HepG2 (cell line): ENCODE measurements around the gene VRK2. TPM values are rescaled to one million over a fixed set of nuclear protein-coding genes. Genes with fewer than 3 reads are reported as not detected.

Source experiments
- ATF1 ChIP-seq: IDR thresholded peaks from 2 replicates; pipeline ENCODE4 v1.6.1; 2016; ENCODE audit warnings: mild to moderate bottlenecking, control low read depth
- CTCF ChIP-seq: sonication (generic); formaldehyde crosslinking; IDR thresholded peaks from 2 replicates; pipeline ENCODE4 v1.5.0; 2020; ENCODE audit warnings: mild to moderate bottlenecking, missing genetic modification reagents, moderate library complexity
- GFI1 ChIP-seq: sonication (generic); formaldehyde crosslinking; IDR thresholded peaks from 2 replicates; pipeline ENCODE4 v1.5.0; 2020; ENCODE audit warnings: missing genetic modification reagents, mild to moderate bottlenecking, borderline replicate concordance
- HNF4G ChIP-seq, 2 experiments: sonication (generic) in 1 of 2; formaldehyde crosslinking in 1 of 2; IDR thresholded peaks; 2 replicates each; pipeline versions ENCODE4 v1.4.0 to v1.6.1; 2011 to 2020; ENCODE audit warnings: borderline replicate concordance in 2 of 2, low read depth in 2 of 2, mild to moderate bottlenecking in 2 of 2, low read length in 1 of 2, missing genetic modification reagents in 1 of 2, moderate library complexity in 1 of 2
- MZF1 ChIP-seq: sonication (generic); formaldehyde crosslinking; IDR thresholded peaks from 2 replicates; pipeline ENCODE4 v1.8.1; 2023; ENCODE audit warnings: mild to moderate bottlenecking, missing genetic modification reagents, borderline replicate concordance
- NR2F1 ChIP-seq, 2 experiments: fragments of 450-650 bp in 1 of 2; formaldehyde crosslinking in 1 of 2; IDR thresholded peaks; 2 replicates each; pipeline versions ENCODE4 v1.5.0 to v1.6.1; 2016 to 2020; ENCODE audit warnings: mild to moderate bottlenecking in 1 of 2, missing compliant biosample characterization in 1 of 2, missing genetic modification reagents in 1 of 2, moderate library complexity in 1 of 2
- PCBP1 ChIP-seq: fragments of 200-400 bp; formaldehyde crosslinking; IDR thresholded peaks from 2 replicates; pipeline ENCODE4 v1.6.1; 2017; ENCODE audit warnings: mild to moderate bottlenecking, low read depth, low read length, borderline replicate concordance
- REPIN1 ChIP-seq: sonication (generic); formaldehyde crosslinking; IDR thresholded peaks from 2 replicates; pipeline ENCODE4 v1.8.0; 2022; ENCODE audit warnings: missing genetic modification reagents, low read depth, mild to moderate bottlenecking, borderline replicate concordance
- SETDB1 ChIP-seq: sonication (generic); formaldehyde crosslinking; IDR thresholded peaks from 2 replicates; pipeline ENCODE4 v1.5.1; 2020; ENCODE audit warnings: missing genetic modification reagents, mild to moderate bottlenecking, borderline replicate concordance
- SNAPC2 ChIP-seq: sonication (generic); formaldehyde crosslinking; IDR thresholded peaks from 2 replicates; pipeline ENCODE4 v1.8.1; 2022; ENCODE audit warnings: mild to moderate bottlenecking, missing genetic modification reagents
- SRY ChIP-seq: sonication (generic); formaldehyde crosslinking; IDR thresholded peaks from 2 replicates; pipeline ENCODE4 v1.8.0; 2022; ENCODE audit warnings: mild to moderate bottlenecking, missing genetic modification reagents
- TEAD3 ChIP-seq: optimal IDR thresholded peaks from 2 replicates; pipeline ENCODE3; 2016; ENCODE audit warnings: borderline replicate concordance
- TFE3 ChIP-seq: IDR thresholded peaks from 2 replicates; pipeline ENCODE4 v1.6.1; 2016
- TSC22D2 ChIP-seq: sonication (generic); formaldehyde crosslinking; IDR thresholded peaks from 2 replicates; pipeline ENCODE4 v1.5.1; 2020; ENCODE audit warnings: missing genetic modification reagents, mild to moderate bottlenecking, borderline replicate concordance
- ZFP36L1 ChIP-seq: sonication (generic); formaldehyde crosslinking; IDR thresholded peaks from 2 replicates; pipeline ENCODE4 v1.8.0; 2022; ENCODE audit warnings: mild to moderate bottlenecking, missing genetic modification reagents, moderate library complexity
- ZNF256 ChIP-seq: sonication (generic); formaldehyde crosslinking; conservative IDR thresholded peaks from 2 replicates; pipeline ENCODE4 v1.4.0; 2020; ENCODE audit warnings: missing genetic modification reagents
- ZNF432 ChIP-seq: sonication (generic); formaldehyde crosslinking; IDR thresholded peaks from 2 replicates; pipeline ENCODE4 v1.5.0; 2020; ENCODE audit warnings: missing genetic modification reagents, mild to moderate bottlenecking, borderline replicate concordance
- ZNF674 ChIP-seq: sonication (generic); formaldehyde crosslinking; IDR thresholded peaks from 2 replicates; pipeline ENCODE4 v1.5.0; 2020; ENCODE audit warnings: low read depth, mild to moderate bottlenecking, missing genetic modification reagents
- ZNF703 ChIP-seq: sonication (generic); formaldehyde crosslinking; IDR thresholded peaks from 2 replicates; pipeline ENCODE4 v1.5.1; 2020; ENCODE audit warnings: missing genetic modification reagents, mild to moderate bottlenecking, moderate library complexity, borderline replicate concordance
- ZNF782 ChIP-seq: sonication (generic); formaldehyde crosslinking; IDR thresholded peaks from 2 replicates; pipeline ENCODE4 v1.4.0; 2020; ENCODE audit warnings: missing genetic modification reagents, mild to moderate bottlenecking, borderline replicate concordance
- polyA plus RNA-seq, 8 experiments: library from polyadenylated mRNA; depleted of rRNA in 3 of 8; stranded (reverse) in 7 of 8; unstranded in 1 of 8; fragments of >200 nt; fragmentation: Illumina TruSeq in 4 of 8; extraction: Trizol in 4 of 8; gene quantifications; 2 replicates each; pipeline versions ENCODE4 v1.2.1 to v1.2.3, GENCODE V29; 2011 to 2016; ENCODE audit warnings: low read depth in 4 of 8, missing spikeins in 1 of 8, mixed read lengths in 1 of 8; ENCODE audit not compliant: insufficient read depth in 1 of 8
- total RNA-seq, 5 experiments: library from RNA; depleted of rRNA; stranded (reverse); fragments of >200 nt; fragmentation: Illumina TruSeq; extraction: Trizol; gene quantifications; 2 replicates each; pipeline ENCODE4 v1.2.3, GENCODE V29; 2016; ENCODE audit warnings: low read depth in 1 of 5
- TF ChIP-seq, protein P1 (sequence below): sonication (generic); formaldehyde crosslinking; IDR thresholded peaks from 2 replicates; pipeline ENCODE4 v1.4.0; 2020; ENCODE audit warnings: mild to moderate bottlenecking, missing genetic modification reagents

VRK2 gene
- total and polyA plus RNA-seq, 2 of the 13 experiments (the other 11 are each of a cell fraction or from before 2014, with no cell fraction given) = 13.3 to 29.1 TPM

DNA sequence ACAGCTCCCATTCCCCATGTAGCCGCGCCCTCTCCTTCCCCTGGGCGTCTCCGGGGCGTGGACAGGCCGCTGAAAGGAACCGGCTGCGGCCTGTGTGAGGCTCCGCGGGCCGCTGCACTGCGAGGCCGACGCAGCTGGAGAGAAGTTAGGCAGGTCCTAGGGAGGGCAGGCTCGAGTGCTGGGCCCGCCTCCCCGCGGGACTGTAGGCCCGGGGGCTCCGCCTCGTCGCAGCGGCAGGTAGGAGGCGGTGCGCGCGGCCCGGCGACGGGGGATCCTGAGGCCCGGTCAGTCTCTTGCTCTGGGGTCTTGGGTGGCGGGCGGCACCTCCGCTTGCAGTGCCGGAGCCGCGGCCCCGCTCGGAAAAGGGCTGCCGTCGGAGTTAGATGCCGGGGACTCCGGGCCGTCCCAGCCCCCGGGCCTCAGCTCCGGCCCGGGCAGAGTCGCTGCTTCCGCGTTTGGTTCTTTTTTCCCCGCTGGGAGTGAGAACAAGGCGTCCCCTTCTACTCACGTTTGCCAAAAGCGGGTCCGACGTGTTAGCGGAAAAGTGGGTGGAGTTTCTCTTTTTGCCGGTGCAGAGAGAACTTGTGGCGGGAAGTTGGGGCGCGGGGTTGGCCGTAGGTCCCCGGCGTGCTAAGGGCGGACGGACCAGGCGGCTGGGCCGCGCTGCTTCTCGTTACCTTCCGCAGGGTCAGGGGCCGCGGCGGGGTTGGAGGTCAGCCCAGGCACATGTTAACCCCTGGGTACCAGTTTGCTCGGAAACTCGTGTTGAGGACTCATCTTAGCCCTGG lies at the start of gene VRK2 (continued):
- TF ChIP-seq ZNF703 (CRISPR knock-in tag) (peak; percentile 96; the same call in 1 of the 2 replicates), HNF4G (IDR thresholded peaks at IDR 0.05; ENCODE audit: borderline replicate concordance, low read depth, low read length) (no peak), HNF4G (CRISPR knock-in tag; IDR thresholded peaks at IDR 0.05; ENCODE audit: borderline replicate concordance, low read depth) (no peak), SRY (CRISPR knock-in tag) (peak; percentile 95), ZNF782 (CRISPR knock-in tag) (peak; percentile 95), MZF1 (CRISPR knock-in tag) (peak; percentile 98), GFI1 (peak; percentile 69), REPIN1 (CRISPR knock-in tag) (peak; percentile 45; the same call in 1 of the 2 replicates), SETDB1 (CRISPR knock-in tag) (peak; percentile 94), SNAPC2 (CRISPR knock-in tag) (no peak), NR2F1 (CRISPR knock-in tag; IDR thresholded peaks at IDR 0.05) (peak; percentile 82 to 91), ZNF256 (CRISPR knock-in tag) (peak; percentile 75), TSC22D2 (CRISPR knock-in tag) (peak; percentile 91; the same call in 1 of the 2 replicates), CTCF (CRISPR knock-in tag) (peak; percentile 52), ATF1 (CRISPR knock-in tag) (no peak), ZFP36L1 (CRISPR knock-in tag) (peak; percentile 65), TEAD3 (CRISPR knock-in tag) (peak; percentile 12), ZNF674 (CRISPR knock-in tag) (peak; percentile 82), TFE3 (peak; percentile 42), ZNF432 (CRISPR knock-in tag) (peak; percentile 91; the same call in 1 of the 2 replicates), PCBP1 (peak; percentile 77; the same call in 1 of the 2 replicates)
- TF ChIP-seq, protein P1, sequence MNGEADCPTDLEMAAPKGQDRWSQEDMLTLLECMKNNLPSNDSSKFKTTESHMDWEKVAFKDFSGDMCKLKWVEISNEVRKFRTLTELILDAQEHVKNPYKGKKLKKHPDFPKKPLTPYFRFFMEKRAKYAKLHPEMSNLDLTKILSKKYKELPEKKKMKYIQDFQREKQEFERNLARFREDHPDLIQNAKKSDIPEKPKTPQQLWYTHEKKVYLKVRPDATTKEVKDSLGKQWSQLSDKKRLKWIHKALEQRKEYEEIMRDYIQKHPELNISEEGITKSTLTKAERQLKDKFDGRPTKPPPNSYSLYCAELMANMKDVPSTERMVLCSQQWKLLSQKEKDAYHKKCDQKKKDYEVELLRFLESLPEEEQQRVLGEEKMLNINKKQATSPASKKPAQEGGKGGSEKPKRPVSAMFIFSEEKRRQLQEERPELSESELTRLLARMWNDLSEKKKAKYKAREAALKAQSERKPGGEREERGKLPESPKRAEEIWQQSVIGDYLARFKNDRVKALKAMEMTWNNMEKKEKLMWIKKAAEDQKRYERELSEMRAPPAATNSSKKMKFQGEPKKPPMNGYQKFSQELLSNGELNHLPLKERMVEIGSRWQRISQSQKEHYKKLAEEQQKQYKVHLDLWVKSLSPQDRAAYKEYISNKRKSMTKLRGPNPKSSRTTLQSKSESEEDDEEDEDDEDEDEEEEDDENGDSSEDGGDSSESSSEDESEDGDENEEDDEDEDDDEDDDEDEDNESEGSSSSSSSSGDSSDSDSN (CRISPR knock-in tag) = peak; percentile 100
